SW 1271 (cell line): Measurements from ENCODE around the gene PEX14.

Experiments used
- DNase-seq, 2 experiments: peaks; one replicate each; lab custom pipeline; 2025; lab: John Stamatoyannopoulos, UW

Gene PEX14

DNA sequence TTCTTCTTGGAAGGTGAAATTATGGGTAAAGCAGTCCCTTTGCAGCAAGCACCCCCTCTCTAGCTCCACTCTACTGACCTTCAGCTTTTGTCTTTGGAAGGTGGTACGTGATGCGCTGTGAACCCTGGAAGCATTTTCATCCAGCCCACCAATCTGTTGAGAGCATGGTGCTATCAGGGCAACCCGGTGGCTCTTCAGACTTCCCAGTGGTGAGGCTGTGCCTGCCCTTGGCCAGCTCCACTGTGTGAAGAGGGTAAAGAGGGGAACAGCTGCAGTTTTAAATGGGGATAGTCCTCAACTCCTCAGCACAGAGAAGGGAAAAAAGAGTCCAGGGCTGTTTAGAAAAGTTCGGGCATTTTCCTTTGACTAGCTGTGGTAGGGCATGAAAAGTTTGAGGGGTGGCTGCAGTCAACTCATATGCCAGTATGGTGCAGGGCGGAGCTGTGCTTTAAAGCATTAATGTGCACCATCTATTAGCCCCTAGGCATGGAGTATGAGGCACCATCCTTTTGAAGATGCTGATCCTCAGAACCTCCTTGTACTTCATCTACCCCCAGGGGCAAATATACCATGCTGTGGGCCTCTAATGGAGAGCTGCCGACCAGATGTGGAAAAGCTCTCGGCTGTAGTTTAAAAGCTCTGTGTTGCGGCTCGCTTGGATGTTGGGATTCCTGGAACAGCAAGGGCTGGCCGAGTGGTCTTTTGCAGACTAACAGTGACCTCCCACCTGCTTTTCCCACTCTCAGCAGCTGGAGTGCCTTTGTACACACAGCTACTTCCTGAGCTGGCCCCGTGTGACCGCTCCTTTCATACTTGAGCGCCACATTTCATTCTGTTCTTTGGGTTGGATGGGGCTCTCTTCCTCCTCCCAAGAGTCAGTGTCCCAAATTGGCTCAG is 123.0 kb downstream of the PEX14 start:
- DNase-seq, result no peak

DNA sequence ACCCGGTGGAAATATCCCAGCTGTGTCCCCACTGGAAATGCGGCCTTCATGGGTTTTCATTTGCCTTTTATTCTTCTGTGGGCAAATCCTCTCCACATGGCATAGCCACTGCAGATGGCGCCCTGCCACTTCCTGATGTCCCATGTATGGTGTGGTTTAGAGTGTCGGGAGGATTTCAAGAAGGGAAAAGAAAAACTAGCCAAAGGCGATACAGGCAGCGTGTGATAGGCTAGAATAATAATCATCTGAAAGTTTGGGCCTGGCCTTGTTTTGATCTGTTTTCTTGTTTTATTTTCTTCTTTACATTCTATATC is 123.6 kb downstream of the PEX14 start:
- DNase-seq, result no peak

DNA sequence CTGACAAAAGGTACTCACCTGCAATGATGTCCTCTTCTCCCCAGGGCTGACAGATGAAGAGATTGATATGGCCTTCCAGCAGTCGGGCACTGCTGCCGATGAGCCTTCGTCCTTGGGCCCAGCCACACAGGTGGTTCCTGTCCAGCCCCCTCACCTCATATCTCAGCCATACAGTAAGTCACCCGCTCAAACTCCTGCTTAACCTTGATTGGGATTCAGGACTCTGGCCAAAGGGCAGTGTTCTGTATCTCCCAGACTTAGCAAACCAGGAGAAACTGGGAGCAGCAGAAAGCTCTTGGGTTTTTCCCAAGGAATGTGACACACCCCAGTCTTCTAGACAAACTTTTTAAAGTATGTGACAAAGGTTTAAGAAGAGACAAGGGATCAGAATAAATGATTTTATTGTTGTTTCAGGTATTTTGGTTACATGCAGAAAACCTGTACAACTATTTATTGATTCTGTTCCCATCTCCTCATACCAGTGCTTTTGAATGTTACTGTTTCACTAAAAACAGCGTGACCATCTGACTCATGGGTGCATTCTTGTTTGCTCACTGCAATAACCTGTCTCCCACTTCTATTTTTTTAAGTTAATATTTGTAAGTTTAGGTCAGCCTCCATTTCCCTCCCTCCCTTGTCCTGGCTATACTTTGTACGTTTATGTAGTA is 124.6 kb downstream of the PEX14 start:
- peak in 1 of 2 experiments; percentile 25 for DNase-seq

DNA sequence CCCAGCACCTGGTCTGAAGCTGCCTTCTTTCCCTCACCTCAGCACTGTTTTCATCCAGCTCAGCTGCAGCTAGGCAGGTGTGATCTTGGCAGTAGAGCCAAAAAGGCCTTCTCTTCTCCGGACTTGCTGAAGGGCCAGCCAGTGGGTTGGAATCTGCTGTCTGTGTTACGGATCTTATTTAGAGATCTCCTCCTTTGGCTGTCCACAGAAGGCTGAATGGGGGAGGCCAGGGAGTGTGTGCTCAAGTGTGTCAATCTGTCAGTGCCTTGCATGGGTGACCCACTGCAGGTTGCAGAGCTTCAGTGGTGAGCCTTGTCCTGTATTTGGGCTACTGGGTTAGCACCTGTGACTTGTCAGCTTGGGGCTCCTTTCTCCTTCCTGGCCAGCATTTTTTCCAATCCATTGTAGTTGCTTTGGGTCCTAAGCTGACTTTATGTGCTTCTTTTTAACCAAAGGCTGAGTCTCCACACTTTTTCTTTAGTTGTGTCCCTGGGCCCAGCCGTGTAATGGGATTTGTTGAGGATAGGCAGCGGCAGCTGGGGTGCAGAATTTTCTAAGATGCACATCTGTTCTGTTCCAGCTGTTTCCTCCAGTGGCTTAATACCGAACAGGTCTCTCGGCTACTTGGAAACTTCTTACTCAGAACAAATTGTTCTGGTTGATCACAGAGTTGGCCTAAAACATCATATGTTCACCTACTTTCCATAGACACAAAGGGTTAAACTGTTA is 126.8 kb downstream of the PEX14 start:
- DNase-seq, result no peak

DNA sequence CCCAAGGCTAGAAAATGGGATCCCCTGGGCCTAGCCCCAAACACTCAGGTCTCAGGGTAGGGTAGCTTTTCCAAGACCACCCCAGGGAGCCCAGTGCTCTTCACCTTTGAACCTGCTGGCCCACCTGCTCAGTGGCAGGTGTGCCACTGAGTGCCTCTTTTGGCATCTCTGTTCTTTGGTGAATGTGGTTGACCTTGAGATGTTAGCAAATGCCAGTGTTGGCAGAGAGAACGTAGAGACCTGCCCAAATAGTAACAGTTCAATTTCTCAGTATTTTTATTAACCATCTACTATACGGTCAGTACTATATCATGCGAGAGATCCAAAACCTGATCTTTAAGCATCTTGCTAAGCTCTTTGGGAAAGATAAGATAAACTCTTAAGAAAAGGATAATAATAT is 128.2 kb downstream of the PEX14 start:
- DNase-seq, result no peak

DNA sequence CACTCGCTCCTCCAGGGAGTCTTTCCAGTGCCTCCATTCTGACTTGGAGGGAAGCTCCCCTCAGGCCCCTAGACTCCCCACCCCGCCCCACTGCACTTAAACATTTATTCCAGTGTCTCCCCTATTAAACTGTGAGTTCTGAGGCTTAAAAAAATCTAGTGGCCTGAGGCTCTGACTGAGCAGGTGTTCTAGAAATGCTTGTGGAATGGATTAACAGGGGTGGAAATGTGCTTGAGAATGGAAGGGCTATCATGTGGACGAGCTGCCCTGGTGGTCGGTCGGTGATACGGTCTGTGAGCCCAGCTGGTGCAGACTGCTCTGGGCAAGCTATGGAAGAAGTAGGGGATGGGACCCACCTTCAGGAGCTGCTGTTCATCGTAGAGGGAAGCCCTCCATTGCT is 130.2 kb downstream of the PEX14 start:
- DNase-seq, result no peak

DNA sequence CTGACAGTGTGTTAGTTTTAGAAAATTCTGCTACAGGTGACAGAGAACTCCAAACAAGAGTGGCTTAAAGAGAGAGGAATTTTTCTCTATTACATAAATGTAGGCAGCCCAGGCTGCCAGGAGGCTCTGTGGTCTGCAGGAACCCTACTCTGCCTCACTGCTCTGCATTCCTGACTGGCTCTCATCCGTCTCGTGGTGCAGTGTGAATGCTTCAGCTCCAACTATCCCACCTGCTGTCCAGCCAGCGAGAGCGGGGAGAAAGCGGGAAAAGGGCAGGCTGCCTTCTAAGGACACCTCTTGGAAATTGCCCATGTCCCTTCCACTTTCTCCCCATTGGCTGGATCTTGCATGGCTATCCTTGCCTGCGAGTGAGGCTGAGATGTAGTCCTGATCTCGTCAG is 131.3 kb downstream of the PEX14 start:
- DNase-seq, result no peak

DNA sequence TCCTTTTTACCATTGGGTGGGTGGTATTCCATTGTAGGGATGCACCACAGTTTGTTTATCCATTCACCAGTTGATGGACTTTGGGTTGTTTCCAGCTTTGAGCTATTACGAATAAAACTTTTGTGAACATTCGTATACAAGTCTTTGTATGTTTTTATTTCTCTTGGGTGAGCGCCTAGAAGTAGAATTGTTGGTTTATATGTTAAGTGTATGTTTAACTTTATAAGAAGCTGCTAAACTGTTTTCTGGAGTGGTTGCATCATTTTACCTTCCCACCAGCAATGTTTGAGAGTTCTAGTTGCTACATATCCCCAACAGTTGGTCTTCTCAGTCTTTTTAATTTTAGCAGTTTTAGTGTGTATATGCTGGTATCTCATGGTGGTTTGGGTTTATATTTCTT is 132.5 kb downstream of the PEX14 start:
- no peak for DNase-seq

DNA sequence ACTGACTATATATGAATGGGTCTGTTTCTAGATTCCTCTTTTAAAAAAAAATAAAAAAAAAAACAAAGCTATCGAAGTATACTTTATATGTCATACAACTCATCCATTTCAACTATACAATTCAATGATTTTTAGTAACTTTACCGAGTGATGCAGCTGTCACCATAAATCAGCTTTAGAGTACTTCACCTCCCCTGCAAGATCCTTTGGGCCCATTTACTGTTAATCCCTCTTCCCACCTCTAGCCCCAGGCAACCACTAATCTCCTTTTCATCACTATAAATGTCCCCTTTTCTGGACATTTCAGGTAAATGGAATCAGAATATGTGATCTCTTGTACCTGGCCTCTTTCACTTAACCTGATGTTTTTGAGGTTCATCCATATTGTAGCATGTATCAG is 133.9 kb downstream of the PEX14 start:
- DNase-seq, result no peak

DNA sequence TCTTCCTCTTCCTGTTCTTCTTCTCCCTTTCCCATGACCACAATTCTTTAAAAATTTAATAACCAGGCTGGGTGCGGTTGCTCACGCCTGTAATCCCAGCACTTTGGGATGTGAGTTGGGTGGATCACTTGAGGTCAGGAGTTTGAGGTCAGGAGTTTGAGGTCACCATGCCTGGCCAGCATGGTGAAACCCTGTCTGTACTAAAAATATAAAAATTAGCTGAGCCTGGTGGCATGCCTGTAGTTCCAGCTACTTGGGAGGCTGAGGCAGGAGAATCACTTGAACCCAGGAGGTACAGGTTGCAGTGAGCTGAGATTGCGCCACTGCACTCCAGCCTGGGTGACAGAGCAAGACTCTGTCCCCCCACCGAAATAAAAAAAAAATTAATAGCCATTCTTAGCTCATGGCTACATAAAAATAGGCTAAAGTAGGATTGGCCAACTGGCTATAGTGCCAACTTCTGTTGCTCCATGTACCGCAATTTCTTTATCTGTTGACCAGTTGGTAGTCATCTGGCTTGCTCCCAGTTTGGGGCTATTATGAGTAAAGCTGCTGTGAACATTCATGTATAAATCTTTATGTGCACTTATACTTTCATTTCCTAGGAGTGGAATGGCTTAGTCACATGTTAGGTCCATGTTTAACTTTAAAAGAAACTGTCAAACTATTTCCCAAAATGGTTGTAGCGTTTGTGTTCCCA is 136.3 kb downstream of the PEX14 start:
- no peak for DNase-seq

DNA sequence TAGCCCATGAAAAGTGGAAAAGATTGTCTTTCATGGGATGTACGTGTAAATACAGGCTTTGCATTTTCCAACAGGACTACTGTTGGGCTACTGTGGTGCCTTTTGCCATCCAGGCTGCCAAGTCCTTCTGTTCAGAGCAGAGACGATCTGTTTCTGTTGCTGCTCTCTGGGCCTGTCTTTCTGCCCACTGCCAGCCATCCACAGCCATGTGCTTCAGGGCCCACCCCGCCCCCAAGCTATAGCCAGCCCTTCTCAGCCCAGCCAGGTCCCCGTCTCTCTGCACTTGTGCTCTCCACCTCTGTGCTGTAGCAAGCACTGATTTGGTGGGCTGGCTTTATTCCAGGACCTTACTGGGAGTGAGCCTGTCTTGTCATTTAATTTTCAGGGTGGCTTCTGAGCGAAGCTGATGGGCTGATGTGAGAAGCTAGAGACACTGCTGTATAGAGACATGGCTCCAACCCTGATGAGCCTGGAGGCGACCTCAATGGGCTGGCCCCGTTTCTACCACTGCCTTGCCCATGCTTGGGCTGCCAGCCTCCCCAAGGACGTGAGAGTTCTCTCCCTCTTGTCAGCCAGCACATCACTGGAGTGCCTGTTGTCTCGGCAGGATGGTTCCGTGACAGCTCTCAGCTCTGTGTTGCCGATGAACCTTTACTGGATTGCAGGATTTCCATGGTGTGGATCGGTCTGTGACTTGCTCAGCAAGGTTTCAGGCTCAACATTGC is 137.8 kb downstream of the PEX14 start:
- no peak for DNase-seq

DNA sequence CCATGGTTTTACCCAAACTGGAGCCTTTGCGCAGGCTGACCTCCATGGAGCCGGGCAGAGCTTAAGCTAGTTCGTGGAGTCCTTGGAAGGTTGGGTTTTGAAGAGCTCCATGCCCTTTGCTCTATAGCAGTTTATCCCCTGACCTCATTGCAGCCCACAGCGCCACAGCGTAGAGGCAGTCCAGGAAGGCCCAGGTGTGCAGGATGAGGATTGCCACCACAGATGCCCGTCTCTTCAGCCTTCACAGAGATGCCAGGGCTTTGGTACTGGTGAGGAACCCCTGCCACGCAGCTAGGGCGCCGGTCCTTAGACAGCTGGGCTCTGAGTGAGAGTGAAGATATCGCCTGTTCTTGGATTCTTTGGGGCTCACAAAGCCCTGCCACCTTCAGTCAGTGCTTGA is 138.6 kb downstream of the PEX14 start:
- no peak for DNase-seq

DNA sequence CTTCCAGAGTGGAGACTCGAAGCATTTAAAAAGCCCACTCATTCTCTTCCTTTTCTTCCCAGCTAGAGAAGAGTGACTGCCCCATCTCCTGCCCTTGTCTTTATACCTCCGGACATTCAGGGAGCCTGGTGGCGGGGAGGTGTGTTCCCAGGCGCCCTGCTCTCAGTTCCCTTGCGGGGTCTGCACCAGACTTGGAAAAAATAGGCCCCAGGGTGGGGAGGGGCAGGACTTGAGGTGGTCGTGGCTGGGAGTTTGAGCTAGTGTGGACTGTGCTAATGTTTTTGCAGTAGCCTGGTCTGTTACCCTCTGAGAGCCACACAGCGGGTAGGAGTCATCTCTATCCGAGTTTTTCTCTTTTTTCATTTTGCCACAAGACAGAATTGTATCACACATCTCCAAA is 139.1 kb downstream of the PEX14 start:
- DNase-seq, result no peak

DNA sequence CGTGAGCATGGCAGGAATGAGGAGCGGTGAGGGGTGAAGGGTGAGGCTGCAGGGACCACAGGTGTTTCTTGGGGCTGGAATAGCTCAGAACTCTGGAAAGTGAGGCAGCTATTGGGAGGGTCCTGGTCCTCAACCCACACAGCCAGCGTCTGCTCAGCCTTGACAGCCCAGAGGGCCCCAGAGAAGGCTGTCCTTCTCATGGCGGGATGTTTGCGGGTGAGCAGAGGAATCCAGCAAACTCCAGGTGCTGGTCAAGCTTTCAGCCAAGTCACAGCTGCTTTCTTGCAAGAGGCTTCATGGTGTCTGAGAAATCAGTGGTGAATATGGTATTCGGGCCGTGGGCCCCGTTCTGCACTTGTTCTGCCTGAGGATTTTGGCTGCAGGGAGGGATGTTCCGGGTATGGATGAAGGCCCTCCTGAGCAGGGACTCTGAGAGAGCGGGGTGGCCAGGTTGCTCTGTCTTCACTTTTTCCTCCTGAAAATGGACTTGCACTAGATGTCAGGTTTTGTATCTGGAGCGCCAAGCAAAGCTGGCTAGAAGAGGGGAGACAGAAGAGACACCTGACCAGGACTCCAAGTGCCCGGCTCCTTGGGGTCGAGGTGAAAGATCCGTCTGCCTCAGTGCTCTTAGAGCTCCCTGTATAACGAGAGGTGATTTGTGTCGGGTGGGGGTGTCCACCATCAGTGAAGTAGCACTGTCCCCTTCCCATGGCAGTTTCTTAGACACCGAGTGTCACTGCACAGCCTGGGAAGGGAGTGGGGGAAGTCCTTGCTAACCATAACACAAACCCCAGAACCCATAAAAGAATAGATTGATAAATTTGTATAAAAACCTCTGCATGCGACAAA is 139.9 kb downstream of the PEX14 start:
- DNase-seq, result no peak

DNA sequence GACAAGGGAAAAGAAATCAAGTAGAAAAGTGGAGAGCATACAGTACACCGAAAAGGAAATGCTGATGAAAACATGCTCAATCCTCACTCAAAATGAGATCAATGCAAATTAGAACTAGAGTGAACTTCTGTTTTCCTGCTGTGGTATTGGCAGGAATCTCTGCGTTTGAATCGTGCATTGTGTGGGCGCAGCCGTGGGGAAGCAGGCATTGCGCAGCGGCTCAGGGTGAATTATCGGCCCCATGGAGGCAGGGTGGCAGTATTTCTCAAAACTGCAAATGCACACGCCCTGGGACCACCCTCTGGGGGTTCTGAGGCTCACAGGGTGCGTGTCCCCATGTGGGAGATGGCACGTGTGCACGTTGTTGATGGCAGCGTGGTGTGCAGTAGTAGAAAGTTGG is 140.6 kb downstream of the PEX14 start:
- no peak for DNase-seq

DNA sequence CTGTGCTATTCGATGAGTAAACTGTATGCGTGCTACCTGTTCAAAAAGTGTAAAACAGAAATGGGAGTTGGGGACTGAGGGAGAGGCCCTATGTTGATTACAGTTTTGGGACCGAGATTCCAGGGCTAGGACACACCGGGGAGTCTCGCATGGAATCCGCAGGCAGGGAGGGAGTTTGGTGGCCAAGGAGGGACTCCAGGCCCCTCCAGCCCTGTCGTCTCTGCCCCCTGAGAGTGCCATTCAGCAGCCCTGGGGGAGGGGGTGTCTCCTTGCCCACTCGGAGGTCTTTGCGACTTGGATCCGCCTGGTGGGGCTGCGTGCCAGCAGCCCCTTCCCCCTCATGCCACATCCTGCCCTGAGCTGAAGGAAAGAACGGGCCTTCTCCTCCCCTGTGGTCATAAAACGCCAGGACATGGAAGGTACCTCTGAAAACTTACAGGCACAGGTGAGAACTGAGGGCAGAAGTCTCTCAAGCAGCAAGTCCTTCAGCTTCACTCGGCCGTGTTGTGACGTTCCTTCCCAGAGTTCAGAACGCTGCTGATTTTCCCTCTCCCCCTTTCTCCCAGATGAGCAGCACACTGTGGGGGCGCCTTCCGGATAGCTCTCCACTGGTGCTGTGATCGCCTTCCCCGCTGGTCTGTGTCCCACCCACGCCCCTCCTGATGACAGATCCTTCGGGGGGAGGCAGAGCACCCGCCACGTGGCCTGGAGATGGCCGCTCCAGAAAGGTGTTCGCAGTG is 141.4 kb downstream of the PEX14 start:
- DNase-seq, result no peak

DNA sequence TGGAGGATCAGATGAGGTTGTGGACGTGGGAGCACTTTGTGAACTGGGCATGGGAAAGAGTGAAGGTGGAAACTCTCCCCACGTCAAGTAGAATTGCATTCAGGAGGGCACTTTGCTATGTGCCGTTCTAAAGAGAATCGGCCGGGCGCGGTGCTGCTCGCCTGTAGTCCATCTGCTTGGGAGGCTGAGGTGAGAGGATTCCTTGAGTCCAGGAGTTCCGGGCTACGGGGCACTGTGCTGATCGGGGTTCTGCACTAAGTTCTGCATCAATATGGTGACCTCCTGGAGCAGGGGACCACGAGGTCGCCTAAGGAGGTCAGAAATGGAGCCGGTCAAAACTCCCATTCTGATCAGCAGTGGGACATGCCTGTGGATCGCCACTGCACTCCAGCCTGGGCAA is 141.9 kb downstream of the PEX14 start:
- no peak for DNase-seq

DNA sequence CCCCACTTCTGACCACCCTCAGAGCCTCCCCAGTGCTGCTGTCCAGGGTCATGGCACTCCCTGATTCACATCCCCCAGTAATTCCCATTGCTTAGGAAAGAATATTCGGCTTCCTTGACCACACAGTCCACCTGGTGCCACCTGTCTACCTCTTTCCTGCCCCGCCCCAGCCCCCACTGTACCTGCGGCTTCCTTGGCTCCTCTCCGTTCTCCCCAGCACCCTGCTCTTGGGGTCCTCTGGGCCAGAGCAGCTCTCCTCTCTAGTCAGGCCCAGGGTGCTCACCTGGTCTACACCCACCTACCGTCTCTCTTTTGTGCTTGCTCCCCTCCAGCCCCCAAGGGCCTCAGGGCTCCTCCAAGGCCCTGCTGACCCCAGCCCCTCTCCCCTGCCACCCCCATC is 142.6 kb downstream of the PEX14 start:
- DNase-seq, result no peak

DNA sequence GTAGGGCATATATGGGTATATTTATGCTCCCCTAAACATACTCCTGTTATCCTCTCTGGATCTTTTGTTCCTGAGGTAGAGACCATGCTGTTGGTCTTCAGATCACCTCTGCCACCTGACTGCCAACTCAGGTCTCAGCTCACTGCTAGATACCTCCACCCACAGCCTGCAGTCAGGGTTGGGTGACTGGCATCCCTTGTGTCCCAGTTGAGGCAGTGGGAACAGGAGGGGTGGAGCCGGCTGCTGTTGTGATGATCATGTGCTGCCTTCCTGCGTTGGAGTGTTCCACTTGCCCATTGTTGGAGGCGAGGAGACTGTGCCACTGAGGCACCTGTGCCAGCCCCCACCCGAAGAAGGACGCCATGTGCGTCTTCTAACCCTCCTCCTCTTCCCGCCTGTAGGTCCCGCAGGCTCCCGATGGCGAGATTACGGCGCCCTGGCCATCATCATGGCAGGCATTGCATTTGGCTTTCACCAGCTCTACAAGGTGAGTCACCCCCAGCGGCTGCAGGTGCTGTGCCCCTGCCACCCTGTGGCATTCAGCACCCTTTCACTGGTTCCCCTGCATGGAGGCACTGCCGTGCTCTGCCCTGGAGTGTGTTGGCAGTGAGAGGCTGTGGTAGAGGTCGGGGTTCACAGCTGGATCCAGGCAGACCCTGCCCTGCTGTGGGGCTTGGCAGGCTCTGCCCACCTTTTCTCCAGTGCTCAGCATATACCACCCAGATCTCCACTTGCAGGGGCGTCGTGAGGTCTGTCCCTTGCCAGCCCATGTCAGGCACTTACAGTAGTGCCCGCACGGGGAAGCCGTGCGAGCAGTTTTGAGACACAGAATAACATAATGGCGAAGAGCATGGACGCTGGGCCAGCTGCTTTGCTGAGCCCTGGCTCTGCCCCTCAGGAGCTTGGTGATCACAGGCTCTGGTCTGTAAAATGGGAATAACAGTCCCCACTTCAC is 143.5 kb downstream of the PEX14 start:
- DNase-seq, result no peak
